HL-60 (cell line): Measurements from ENCODE around the gene DIDO1.

Experiments used
- DNase-seq, 2 experiments: peaks; one replicate each; pipeline ENCODE4 v3.0.0-alpha.2; 2010 to 2020; ENCODE audit warnings: low read depth in 1 of 2, low spot score in 1 of 2
- H3K27ac ChIP-seq: fragments of 250-450 bp; sonication (Bioruptor Pico); replicated peaks from 2 replicates; pipeline ENCODE4 v1.5.1; 2020; ENCODE audit warnings: mild to moderate bottlenecking, moderate library complexity
- H3K27me3 ChIP-seq: fragments of 250-450 bp; sonication (Bioruptor Pico); 2 replicates; pipeline ENCODE4 v1.5.1; 2021; ENCODE audit warnings: mild to moderate bottlenecking, moderate library complexity; ENCODE audit not compliant: insufficient read depth, poor library complexity, severe bottlenecking
- H3K4me3 ChIP-seq: replicated peaks from 2 replicates; pipeline ENCODE4 v1.5.1; 2011; ENCODE audit warnings: mild to moderate bottlenecking, control low read depth, low read length; ENCODE audit not compliant: insufficient read depth
- CTCF ChIP-seq: IDR thresholded peaks from one replicate; pipeline ENCODE4 v1.5.1; 2011; ENCODE audit warnings: low read length, control low read depth, inconsistent platforms; ENCODE audit not compliant: insufficient read depth
- GABPA ChIP-seq: IDR thresholded peaks from 2 replicates; pipeline ENCODE4 v1.6.1; 2012; ENCODE audit warnings: low read depth
- POLR2AphosphoS5 ChIP-seq: IDR thresholded peaks from 2 replicates; pipeline ENCODE4 v1.6.1; 2012; ENCODE audit warnings: low read depth
- REST ChIP-seq: IDR thresholded peaks from 2 replicates; pipeline ENCODE4 v1.6.1; 2012; ENCODE audit warnings: low read depth; ENCODE audit not compliant: insufficient replicate concordance
- SPI1 ChIP-seq: IDR thresholded peaks from 2 replicates; pipeline ENCODE4 v1.6.1; 2012; ENCODE audit warnings: low read depth, mild to moderate bottlenecking, borderline replicate concordance

Gene DIDO1

GRCh38 chr20:62947532-62948300 is 21.4 kb upstream of the DIDO1 start:
- Histone ChIP-seq H3K4me3 (no peak overlapping the region), H3K27ac (no peak overlapping the region), H3K27me3 (no peaks in the 10 kb centered on the region)
- DNase-seq = no peak
- TF ChIP-seq SPI1 = no peak
- TF ChIP-seq CTCF = no peak
- no peak for TF ChIP-seq GABPA
- no peak for TF ChIP-seq REST
- no peak for TF ChIP-seq POLR2AphosphoS5

DNA sequence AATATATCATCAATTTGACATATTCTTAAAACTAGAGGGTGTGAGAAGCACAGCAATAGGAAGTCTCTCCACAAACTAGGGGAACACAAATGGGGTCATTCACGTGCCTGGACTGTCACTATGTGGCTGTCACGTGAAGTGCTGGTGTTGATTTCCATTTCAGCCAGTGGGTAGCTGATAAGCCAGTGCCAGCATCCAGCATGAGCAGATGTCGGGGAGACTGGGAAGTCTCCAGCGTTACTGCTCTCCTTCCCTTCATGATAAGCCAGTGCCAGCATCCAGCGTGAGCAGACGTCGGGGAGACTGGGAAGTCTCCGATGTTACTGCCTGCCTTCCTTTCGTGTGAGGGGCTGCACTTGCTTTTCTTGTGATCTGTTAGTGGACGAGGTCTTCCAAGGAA is 20.6 kb upstream of the DIDO1 start:
- Histone ChIP-seq H3K27me3 (no peaks in the 10 kb centered on the region), H3K27ac (no peak overlapping the region), H3K4me3 (no peak overlapping the region)
- TF ChIP-seq SPI1 = no peak
- TF ChIP-seq GABPA = no peak
- TF ChIP-seq POLR2AphosphoS5 = no peak; the same call in 1 of the 2 replicates
- TF ChIP-seq CTCF = no peak
- TF ChIP-seq REST = no peak
- no peak for DNase-seq

DNA sequence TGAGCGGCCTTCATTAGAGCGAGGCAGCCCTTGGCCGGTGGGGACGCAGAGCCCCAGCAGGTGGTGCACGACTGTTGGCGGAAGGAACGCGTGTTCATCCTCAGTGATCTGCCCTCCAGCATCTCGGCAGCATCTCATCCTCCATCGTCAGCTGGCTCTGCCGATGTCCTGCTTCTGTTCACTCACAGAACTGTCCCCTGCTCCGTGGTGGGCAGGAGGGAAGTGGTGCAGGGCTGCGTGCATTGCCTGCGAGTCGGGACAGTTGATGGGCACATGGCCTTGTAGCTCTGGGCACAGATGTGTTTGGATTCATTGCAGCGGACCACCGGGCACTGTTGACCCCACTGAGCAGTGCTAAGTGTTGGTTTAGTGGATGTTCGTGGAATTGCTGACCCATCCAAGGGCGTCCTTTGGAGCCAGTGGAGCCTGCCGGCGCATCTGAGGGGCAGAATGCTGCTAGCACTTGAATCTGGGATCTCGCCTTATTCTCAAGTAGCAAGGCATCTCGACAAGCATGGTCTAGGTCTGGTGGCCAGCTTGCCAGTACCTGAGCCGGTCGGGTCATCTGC is 19.6 kb upstream of the DIDO1 start:
- Histone ChIP-seq H3K27ac (no peak overlapping the region), H3K4me3 (no peak overlapping the region), H3K27me3 (no peaks in the 10 kb centered on the region)
- TF ChIP-seq POLR2AphosphoS5 (no peak), SPI1 (no peak), CTCF (no peak), GABPA (no peak), REST (no peak)
- no peak for DNase-seq
